Measurements from ENCODE around the gene IRF3. TPM values are rescaled to one million over a fixed set of nuclear protein-coding genes. Genes with fewer than 3 reads are reported as not detected.

IRF3 gene
- total and polyA plus RNA-seq, 7 donors: 28.2 to 125 (median 50.9) TPM

GRCh38 chr19:49696865-49697264, 31.2 kb upstream of the IRF3 start:
- H3K4me1 ChIP-seq: no peaks in the 10 kb centered on the region
- no peak overlapping the region for H3K4me3 ChIP-seq
- H3K9me3 ChIP-seq: no peaks in the 10 kb centered on the region
- WGBS, 2 donors: 87 to 94% methylated on average over 7 of the region's 7 CpGs
- intact Hi-C loops (cut with DNase I): no loop called here
- TF ChIP-seq POLR2AphosphoS5 (IDR thresholded peaks at IDR 0.05) (no peak), POLR2A (IDR thresholded peaks at IDR 0.05) (no peak), CTCF (IDR thresholded peaks at IDR 0.05) (no peak), EP300 (IDR thresholded peaks at IDR 0.05) (no peak)
- peaks cover 0 to 10% (median 8%) of the 10 kb centered on the region in 3 donors for H3K27me3 ChIP-seq
- DNase-seq: no peak
- no peaks in the 10 kb centered on the region for H3K36me3 ChIP-seq
- no peak overlapping the region for H3K27ac ChIP-seq

GRCh38 chr19:49696115-49696514, 30.5 kb upstream of the IRF3 start:
- WGBS, 2 donors: 83 to 84% methylated on average over 6 of the region's 6 CpGs
- H3K4me1 ChIP-seq: peaks cover 0 to 7% (median 5%) of the 10 kb centered on the region in 4 donors
- intact Hi-C loops (cut with DNase I): no loop called here
- DNase-seq: no peak
- TF ChIP-seq POLR2AphosphoS5 (IDR thresholded peaks at IDR 0.05) (no peak), EP300 (IDR thresholded peaks at IDR 0.05) (no peak), CTCF (IDR thresholded peaks at IDR 0.05) (no peak), POLR2A (IDR thresholded peaks at IDR 0.05) (no peak)
- H3K9me3 ChIP-seq: no peaks in the 10 kb centered on the region
- no peak overlapping the region for H3K27ac ChIP-seq
- H3K4me3 ChIP-seq: no peak overlapping the region
- no peaks in the 10 kb centered on the region for H3K36me3 ChIP-seq
- peaks cover 2 to 12% (median 11%) of the 10 kb centered on the region in 3 donors for H3K27me3 ChIP-seq

GRCh38 chr19:49692147-49692506, 26.5 kb upstream of the IRF3 start:
- no peak for DNase-seq
- TF ChIP-seq EP300 (IDR thresholded peaks at IDR 0.05) (no peak), POLR2AphosphoS5 (IDR thresholded peaks at IDR 0.05) (no peak), POLR2A (IDR thresholded peaks at IDR 0.05) (no peak), CTCF (IDR thresholded peaks at IDR 0.05) (no peak)
- WGBS, 2 donors: 77 to 78% methylated on average over 16 of the region's 16 CpGs
- peak overlapping the region in 1 of 4 donors; percentile 44 for H3K4me3 ChIP-seq
- H3K27ac ChIP-seq: no peak overlapping the region
- no peaks in the 10 kb centered on the region for H3K9me3 ChIP-seq
- peaks cover 0 to 31% (median 26%) of the 10 kb centered on the region in 4 donors for H3K4me1 ChIP-seq
- H3K27me3 ChIP-seq: peaks cover 4 to 35% (median 31%) of the 10 kb centered on the region in 3 donors
- intact Hi-C loops (cut with DNase I): no loop called here
- peaks cover 0 to 10% (median 7%) of the 10 kb centered on the region in 4 donors for H3K36me3 ChIP-seq

- 15 to 16% methylated on average over 39 of the region's 39 CpGs for WGBS, 2 donors
- peaks cover 0 to 31% (median 26%) of the 10 kb centered on the region in 4 donors for H3K4me1 ChIP-seq
- intact Hi-C loops (cut with DNase I): loop anchor here (2.0 kb wide), 1 partner anchor 75 kb away; the partner anchor contains the start of gene AP2A1
- H3K27ac ChIP-seq: peak overlapping the region; percentile 32 to 70 (median 58)
- peaks cover 0 to 17% (median 13%) of the 10 kb centered on the region in 4 donors for H3K36me3 ChIP-seq
- no peak for DNase-seq
- H3K27me3 ChIP-seq: peaks cover 4 to 35% (median 31%) of the 10 kb centered on the region in 3 donors
- H3K4me3 ChIP-seq: peak overlapping the region; percentile 32 to 46 (median 39)
- TF ChIP-seq POLR2A (IDR thresholded peaks at IDR 0.05) (no peak), CTCF (IDR thresholded peaks at IDR 0.05) (no peak), POLR2AphosphoS5 (IDR thresholded peaks at IDR 0.05) (no peak)
- no peaks in the 10 kb centered on the region for H3K9me3 ChIP-seq
Measured at GRCh38 chr19:49691243-49692146, 25.8 kb upstream of the IRF3 start.

All from sigmoid colon (tissue), 7 donors.